ENCODE data around the gene ANKRD28. TPM values are rescaled to one million over a fixed set of nuclear protein-coding genes. Genes with fewer than 3 reads are reported as not detected.
"Not testable (repeated sequence)": the region's sequence is repeated elsewhere in the genome, so short reads cannot be mapped to it uniquely, and the experiment has no call there.

Gene ANKRD28
- total RNA-seq, 2 donors from 2014 or later: 18.4 to 35.8 TPM

DNA sequence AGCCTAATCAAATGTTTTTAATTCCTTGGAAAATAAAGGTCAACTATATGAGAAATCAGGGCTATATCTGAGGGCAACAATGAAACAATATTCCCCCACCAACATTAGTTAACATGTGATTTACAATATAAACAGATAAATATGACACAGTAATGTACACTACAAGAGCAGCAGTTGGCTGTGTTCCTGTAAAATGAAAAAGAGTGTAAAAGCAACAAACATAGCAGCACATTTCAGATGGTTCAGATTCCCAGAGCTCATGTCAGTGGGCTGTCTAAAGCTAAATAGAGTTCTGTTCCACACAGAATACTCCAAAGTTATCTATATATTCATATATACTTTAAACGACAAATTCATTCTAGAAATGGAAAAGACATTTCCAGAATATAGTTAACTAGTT lies 42.6 kb downstream of the ANKRD28 start:
- Histone ChIP-seq H3K4me3 (no peak overlapping the region), H3K9me3 (no peaks in the 10 kb centered on the region), H3K4me1 (replicated peaks) (no peaks in the 10 kb centered on the region), H3K36me3 (no peaks in the 10 kb centered on the region), H3K27ac (peak overlapping the region in 1 of 2 donors; percentile 25), H3K27me3 (replicated peaks; ENCODE audit: insufficient read depth) (no peaks in the 10 kb centered on the region)
- TF ChIP-seq POLR2A (IDR thresholded peaks at IDR 0.05): no peak
- TF ChIP-seq POLR2AphosphoS5 (IDR thresholded peaks at IDR 0.05): no peak
- no peak for TF ChIP-seq CTCF (IDR thresholded peaks at IDR 0.05)
- no peak for DNase-seq (ENCODE audit: low spot score)
- intact Hi-C loops (cut with DNase I): no loop called here
- WGBS: 50% methylated on average over 1 of the region's 1 CpG

DNA sequence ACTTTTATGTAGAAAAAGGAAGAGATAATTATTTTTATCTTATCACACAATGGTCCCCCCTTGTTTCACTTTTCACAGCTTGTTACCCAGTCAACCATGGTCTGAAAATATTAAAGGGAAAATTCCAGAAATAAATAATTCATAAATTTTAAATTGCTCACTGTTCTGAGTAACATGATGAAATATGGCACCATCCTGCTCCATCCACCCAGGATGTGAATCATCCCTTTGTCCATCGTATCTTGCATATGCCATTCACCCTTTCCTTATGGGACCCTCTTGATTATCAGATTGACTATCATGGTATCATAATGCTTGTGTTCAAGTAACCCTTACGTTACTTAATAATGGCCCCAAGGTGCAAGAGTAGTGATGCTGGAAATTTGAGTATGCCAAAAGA lies 43.7 kb downstream of the ANKRD28 start:
- TF ChIP-seq POLR2AphosphoS5 (IDR thresholded peaks at IDR 0.05) (no peak), CTCF (IDR thresholded peaks at IDR 0.05) (no peak), POLR2A (IDR thresholded peaks at IDR 0.05) (no peak)
- H3K36me3 ChIP-seq: no peaks in the 10 kb centered on the region
- no peak overlapping the region for H3K27ac ChIP-seq
- 83% methylated on average over 2 of the region's 2 CpGs for WGBS
- intact Hi-C loops (cut with DNase I): no loop called here
- H3K4me1 ChIP-seq (replicated peaks): no peaks in the 10 kb centered on the region
- H3K9me3 ChIP-seq: no peaks in the 10 kb centered on the region
- no peak overlapping the region for H3K4me3 ChIP-seq
- no peak for DNase-seq (ENCODE audit: low spot score)
- H3K27me3 ChIP-seq (replicated peaks; ENCODE audit: insufficient read depth): no peaks in the 10 kb centered on the region

DNA sequence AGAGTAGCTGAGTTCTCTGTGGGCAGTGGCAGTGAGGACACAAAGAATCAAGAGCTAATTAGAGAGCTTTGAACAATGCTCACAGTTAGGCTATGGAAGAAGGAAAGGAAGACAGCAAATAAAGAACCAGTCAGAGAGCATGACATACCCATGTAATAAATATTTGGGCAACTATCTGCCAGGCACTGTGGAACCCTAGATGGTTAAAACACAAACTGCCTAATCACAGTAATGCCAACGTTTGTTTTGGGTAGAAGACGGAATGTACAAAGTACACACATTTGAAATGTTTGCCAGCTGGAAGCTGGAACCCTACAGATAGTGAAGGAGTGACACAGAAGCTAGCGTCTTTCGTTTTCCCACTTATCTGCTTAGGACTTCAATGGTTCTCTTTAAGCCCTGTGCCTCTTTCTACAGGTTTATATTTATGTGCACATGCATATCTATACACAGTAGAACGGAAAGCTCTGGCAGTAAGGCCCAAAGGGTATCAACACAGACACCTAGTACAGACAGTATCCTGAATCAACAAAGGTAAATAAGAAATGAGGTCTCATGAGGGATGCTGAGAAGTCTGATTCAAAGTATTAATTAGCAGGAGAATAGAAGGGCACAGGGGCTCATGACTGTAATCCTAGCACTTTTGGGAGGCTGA lies 44.6 kb downstream of the ANKRD28 start:
- peak; percentile 83 for TF ChIP-seq POLR2AphosphoS5 (IDR thresholded peaks at IDR 0.05)
- TF ChIP-seq CTCF (IDR thresholded peaks at IDR 0.05): no peak
- intact Hi-C loops (cut with DNase I): no loop called here
- H3K4me1 ChIP-seq (replicated peaks): no peaks in the 10 kb centered on the region
- no peaks in the 10 kb centered on the region for H3K27me3 ChIP-seq (replicated peaks; ENCODE audit: insufficient read depth)
- no peaks in the 10 kb centered on the region for H3K36me3 ChIP-seq
- no peaks in the 10 kb centered on the region for H3K9me3 ChIP-seq
- WGBS: 19% methylated on average over 5 of the region's 5 CpGs
- peak overlapping the region; percentile 12 to 21 for H3K27ac ChIP-seq
- H3K4me3 ChIP-seq: no peak overlapping the region
- peak; percentile 62 for DNase-seq (ENCODE audit: low spot score)

GRCh38 chr3:15750879-15751278 lies 46.9 kb downstream of the ANKRD28 start:
- no peak for DNase-seq (ENCODE audit: low spot score)
- 76% methylated on average over 2 of the region's 2 CpGs for WGBS
- H3K4me3 ChIP-seq: no peak overlapping the region
- no peak overlapping the region for H3K27ac ChIP-seq
- H3K36me3 ChIP-seq: no peaks in the 10 kb centered on the region
- no peaks in the 10 kb centered on the region for H3K27me3 ChIP-seq (replicated peaks; ENCODE audit: insufficient read depth)
- intact Hi-C loops (cut with DNase I): no loop called here
- TF ChIP-seq CTCF (IDR thresholded peaks at IDR 0.05) (no peak), POLR2AphosphoS5 (IDR thresholded peaks at IDR 0.05) (no peak), POLR2A (IDR thresholded peaks at IDR 0.05) (no peak)
- H3K4me1 ChIP-seq (replicated peaks): no peaks in the 10 kb centered on the region
- no peaks in the 10 kb centered on the region for H3K9me3 ChIP-seq

GRCh38 chr3:15750143-15750542 lies 47.6 kb downstream of the ANKRD28 start:
- Histone ChIP-seq H3K27me3 (replicated peaks; ENCODE audit: insufficient read depth) (no peaks in the 10 kb centered on the region), H3K4me1 (replicated peaks) (no peaks in the 10 kb centered on the region), H3K36me3 (no peaks in the 10 kb centered on the region), H3K9me3 (no peaks in the 10 kb centered on the region), H3K27ac (no peak overlapping the region), H3K4me3 (no peak overlapping the region)
- intact Hi-C loops (cut with DNase I): no loop called here
- WGBS: 95% methylated on average over 3 of the region's 3 CpGs
- DNase-seq (ENCODE audit: low spot score): no peak
- TF ChIP-seq POLR2A (IDR thresholded peaks at IDR 0.05): no peak
- no peak for TF ChIP-seq POLR2AphosphoS5 (IDR thresholded peaks at IDR 0.05)

GRCh38 chr3:15745896-15746295 lies 51.9 kb downstream of the ANKRD28 start:
- H3K9me3 ChIP-seq; intact Hi-C loops (cut with DNase I); H3K4me1 ChIP-seq (replicated peaks); H3K4me3 ChIP-seq; H3K27me3 ChIP-seq (replicated peaks; ENCODE audit: insufficient read depth); H3K27ac ChIP-seq; DNase-seq (ENCODE audit: low spot score); H3K36me3 ChIP-seq: not testable (repeated sequence)
- 95% methylated on average over 2 of the region's 2 CpGs for WGBS

Data from prostate gland (tissue), 2 donors.